Body of pancreas (tissue), 4 donors: ENCODE results near the gene SULT1C2.

Experiments used
- POLR2A ChIP-seq, 3 donors: fragments of 450-650 bp; IDR thresholded peaks; one replicate each; pipeline ENCODE4 v1.6.1; 2016; ENCODE audit warnings: antibody characterized with exemption in 3 of 3, mild to moderate bottlenecking in 2 of 3
- TF ChIP-seq, protein P1 (sequence below), 7 experiments: fragments of 450-650 bp in 4 of 7; fragments of 200-600 bp in 3 of 7; sonication (generic) in 3 of 7; IDR thresholded peaks; one replicate each; pipeline ENCODE4 v1.5.1; 2016 to 2019; ENCODE audit warnings: antibody characterized with exemption in 7 of 7

DNA sequence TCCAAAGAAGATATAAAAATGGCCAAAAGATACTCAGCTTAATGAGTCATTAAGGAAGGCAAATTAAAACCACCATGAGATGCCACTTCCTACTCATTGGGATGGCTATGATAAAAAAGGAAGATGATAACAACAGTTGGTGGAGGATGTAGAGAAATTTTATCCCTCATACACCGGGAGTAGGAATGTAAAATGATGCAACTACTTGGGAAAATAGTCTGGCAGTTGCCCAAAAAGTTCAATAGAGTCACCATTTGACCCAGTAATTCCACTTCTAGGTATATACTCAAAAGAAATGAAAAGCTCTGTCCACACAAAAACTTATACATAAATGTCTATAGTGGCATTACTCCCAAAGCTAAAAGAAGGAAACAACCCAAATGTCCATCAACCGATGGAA, 10.1 kb upstream of the SULT1C2 start:
- no peak for TF ChIP-seq POLR2A (IDR thresholded peaks at IDR 0.05)
- TF ChIP-seq, protein P1, sequence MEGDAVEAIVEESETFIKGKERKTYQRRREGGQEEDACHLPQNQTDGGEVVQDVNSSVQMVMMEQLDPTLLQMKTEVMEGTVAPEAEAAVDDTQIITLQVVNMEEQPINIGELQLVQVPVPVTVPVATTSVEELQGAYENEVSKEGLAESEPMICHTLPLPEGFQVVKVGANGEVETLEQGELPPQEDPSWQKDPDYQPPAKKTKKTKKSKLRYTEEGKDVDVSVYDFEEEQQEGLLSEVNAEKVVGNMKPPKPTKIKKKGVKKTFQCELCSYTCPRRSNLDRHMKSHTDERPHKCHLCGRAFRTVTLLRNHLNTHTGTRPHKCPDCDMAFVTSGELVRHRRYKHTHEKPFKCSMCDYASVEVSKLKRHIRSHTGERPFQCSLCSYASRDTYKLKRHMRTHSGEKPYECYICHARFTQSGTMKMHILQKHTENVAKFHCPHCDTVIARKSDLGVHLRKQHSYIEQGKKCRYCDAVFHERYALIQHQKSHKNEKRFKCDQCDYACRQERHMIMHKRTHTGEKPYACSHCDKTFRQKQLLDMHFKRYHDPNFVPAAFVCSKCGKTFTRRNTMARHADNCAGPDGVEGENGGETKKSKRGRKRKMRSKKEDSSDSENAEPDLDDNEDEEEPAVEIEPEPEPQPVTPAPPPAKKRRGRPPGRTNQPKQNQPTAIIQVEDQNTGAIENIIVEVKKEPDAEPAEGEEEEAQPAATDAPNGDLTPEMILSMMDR (IDR thresholded peaks at IDR 0.05) = no peak
